ENCODE measurements around the gene RBPMS2. TPM values are rescaled to one million over a fixed set of nuclear protein-coding genes. Genes with fewer than 3 reads are reported as not detected.

RBPMS2 gene
- total and polyA plus RNA-seq, 2 of the 4 experiments (the other 2 are of a cell fraction) = 2.8 TPM; not detected in 1

DNA sequence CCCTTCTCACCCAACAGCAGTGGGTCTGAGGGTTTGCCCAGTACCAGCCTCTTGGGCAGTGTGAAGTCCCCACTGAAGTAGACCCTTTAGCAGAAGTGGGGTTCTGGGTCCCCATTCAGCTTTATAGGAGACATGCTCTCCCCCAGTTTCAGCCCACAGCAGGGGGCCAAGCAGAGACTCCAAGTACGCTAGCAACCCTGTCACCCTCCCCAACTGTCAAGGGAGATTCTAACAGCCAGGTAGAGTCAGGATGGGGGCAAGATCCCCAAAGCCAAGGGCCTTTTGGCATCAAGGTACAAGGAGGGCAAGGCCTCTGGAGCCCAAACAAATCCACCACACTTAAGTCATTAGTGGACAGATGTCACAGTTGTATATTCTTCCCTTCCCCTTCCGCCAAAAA, 1.8 kb downstream of the RBPMS2 start (continued):
- no peak for TF ChIP-seq RFX5 (IDR thresholded peaks at IDR 0.05; ENCODE audit: low read depth, low read length)
- no peak for TF ChIP-seq MXI1 (IDR thresholded peaks at IDR 0.05; ENCODE audit: borderline replicate concordance, low read depth, low read length)
- no peak for TF ChIP-seq MAFK (IDR thresholded peaks at IDR 0.05; ENCODE audit: low read depth, low read length)
- TF ChIP-seq BHLHE40 (IDR thresholded peaks at IDR 0.05; ENCODE audit: low read depth, low read length) = no peak

DNA sequence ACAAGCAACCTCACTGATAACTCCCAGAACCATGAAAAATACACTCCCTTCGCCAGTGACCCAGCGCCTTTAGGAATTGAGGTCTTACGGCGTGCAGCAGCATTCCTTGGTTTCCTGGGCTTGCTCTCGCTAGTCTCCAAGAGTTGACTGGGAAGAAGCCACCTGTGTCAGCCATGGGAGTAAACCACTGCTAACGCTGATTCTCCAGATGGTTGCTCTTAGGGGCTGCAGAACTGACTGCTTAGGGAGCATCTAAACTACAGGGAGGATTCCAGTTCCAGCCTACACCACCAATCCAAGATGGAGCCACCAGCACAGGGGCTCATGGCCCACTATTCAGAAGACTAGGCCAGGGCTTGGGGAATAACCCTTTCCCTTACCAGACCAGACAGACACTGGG, 2.4 kb downstream of the RBPMS2 start:
- intact Hi-C loops (cut with micrococcal nuclease) = no loop called here
- no peak overlapping the region for H3K9ac ChIP-seq (ENCODE audit: low read depth, low read length)
- H2BK120ac ChIP-seq (ENCODE audit: low read depth, low read length) = no peak overlapping the region
- no peaks in the 10 kb centered on the region for H4K20me1 ChIP-seq (ENCODE audit: insufficient read depth, low read length)
- ATAC-seq (ENCODE audit: low read depth) (no peak), DNase-seq (no peak)
- no peak overlapping the region for H3K4me2 ChIP-seq (ENCODE audit: low read depth, low read length)
- TF ChIP-seq MAZ (IDR thresholded peaks at IDR 0.05; ENCODE audit: borderline replicate concordance, low read depth, low read length) (no peak), SMC3 (IDR thresholded peaks at IDR 0.05; ENCODE audit: low read depth, low read length) (no peak), RAD21 (IDR thresholded peaks at IDR 0.05; ENCODE audit: low read length) (no peak), CHD1 (IDR thresholded peaks at IDR 0.05; ENCODE audit: low read depth, low read length) (no peak), BHLHE40 (IDR thresholded peaks at IDR 0.05; ENCODE audit: low read depth, low read length) (no peak), MXI1 (IDR thresholded peaks at IDR 0.05; ENCODE audit: borderline replicate concordance, low read depth, low read length) (no peak), CEBPB (IDR thresholded peaks at IDR 0.05; ENCODE audit: low read depth, low read length) (no peak), FOS (IDR thresholded peaks at IDR 0.05; ENCODE audit: low read depth, low read length) (no peak), MAFK (IDR thresholded peaks at IDR 0.05; ENCODE audit: low read depth, low read length) (no peak), POLR2A (IDR thresholded peaks at IDR 0.05; ENCODE audit: low read depth, low read length) (no peak)
- no peak overlapping the region for H3K4me3 ChIP-seq (ENCODE audit: insufficient read depth, low read depth, low read length)
- no peaks in the 10 kb centered on the region for H3K9me3 ChIP-seq (ENCODE audit: control insufficient read depth, insufficient read depth, low read length)
- CTCF ChIA-PET = interaction anchor here (0.5 kb wide), 1 partner anchor 9 kb away, joined by 3 read pairs; no protein-coding TSS in a partner anchor
- H3K79me1 ChIP-seq (ENCODE audit: low read depth in 1 of 2, low read length in 2 of 2) = peaks cover 0 to 10% of the 10 kb centered on the region in 2 experiments; a peak in 1 of 4 replicates
- 100% methylated on average over 1 of the region's 6 CpGs; no CpG with 5 or more reads in 1 of the 2 experiments for WGBS, 2 experiments (ENCODE audit: extremely low coverage in 2 of 2, insufficient read length in 1 of 2)
- H2AK5ac ChIP-seq (ENCODE audit: low read depth, low read length) = no peak overlapping the region
- H2AK9ac ChIP-seq (replicated peaks; ENCODE audit: low read depth, low read length, poor library complexity) = no peak overlapping the region
- no peak overlapping the region for H3K23ac ChIP-seq (ENCODE audit: low read depth, low read length)
- H2BK5ac ChIP-seq (ENCODE audit: low read depth, low read length, poor library complexity, severe bottlenecking) = no peak overlapping the region
- peaks cover 10% of the 10 kb centered on the region for H3K27me3 ChIP-seq (ENCODE audit: control insufficient read depth, insufficient read depth, low read length)
- no TSS peak for BruUV-seq (replicated peaks)
- no peaks in the 10 kb centered on the region for H3K36me3 ChIP-seq (ENCODE audit: control insufficient read depth, insufficient read depth, low read length)
- H4K8ac ChIP-seq (ENCODE audit: low read depth in 2 of 2, low read length in 2 of 2) = no peak overlapping the region
- no peaks in the 10 kb centered on the region; the same call in 1 of the 2 replicates for H3K4me1 ChIP-seq (ENCODE audit: control insufficient read depth, insufficient read depth, low read length)
- H2AFZ ChIP-seq (replicated peaks; ENCODE audit: low read length, poor library complexity) = no peak overlapping the region
- no peak overlapping the region for H2BK15ac ChIP-seq (ENCODE audit: low read depth, low read length)
- H4K91ac ChIP-seq (ENCODE audit: insufficient read depth, low read depth, low read length) = no peak overlapping the region
- H3K27ac ChIP-seq (ENCODE audit: insufficient read depth, low read length) = no peak overlapping the region
- no peak overlapping the region for H4K5ac ChIP-seq (ENCODE audit: low read depth, low read length)
- no peak overlapping the region for H3K56ac ChIP-seq (ENCODE audit: extremely low read depth, insufficient read depth, low read length)
- H3K4ac ChIP-seq (ENCODE audit: low read depth, low read length) = no peak overlapping the region
- in situ Hi-C loops (cut with MboI; ENCODE audit: low sequenced_read_pairs) = no loop called here
- peaks cover 3% of the 10 kb centered on the region for H3K9me1 ChIP-seq (ENCODE audit: insufficient read depth, low read length)
- dilution Hi-C loops (cut with HindIII; ENCODE audit: low sequenced_read_pairs, unreplicated experiment) = no loop called here
- no peak overlapping the region for H2BK20ac ChIP-seq (ENCODE audit: low read depth, low read length)
- POLR2A ChIA-PET (ENCODE audit: unreplicated experiment) = no interaction called here
- no peak overlapping the region for H3K18ac ChIP-seq (ENCODE audit: low read depth, low read length)
- no peak overlapping the region for H3K14ac ChIP-seq (replicated peaks; ENCODE audit: low read depth, low read length)

All from IMR-90 (cell line).